Epithelial cell of esophagus (primary cell): Measurements from ENCODE around the gene SYT2.

ENCODE experiments used
- DNase-seq: peaks from one replicate; pipeline ENCODE4 v3.0.0; 2010; ENCODE audit warnings: low read depth
- H3K4me3 ChIP-seq: 2 replicates; pipeline ENCODE4 v1.5.1; 2011; ENCODE audit warnings: mild to moderate bottlenecking, low read length, control low read depth
- TF ChIP-seq, protein P1 (sequence below): IDR thresholded peaks from 2 replicates; pipeline ENCODE4 v1.5.1; 2011; ENCODE audit warnings: low read depth, mild to moderate bottlenecking, low read length, control low read depth, inconsistent platforms; ENCODE audit not compliant: insufficient read depth; ENCODE audit errors: missing control alignments

Gene SYT2

DNA sequence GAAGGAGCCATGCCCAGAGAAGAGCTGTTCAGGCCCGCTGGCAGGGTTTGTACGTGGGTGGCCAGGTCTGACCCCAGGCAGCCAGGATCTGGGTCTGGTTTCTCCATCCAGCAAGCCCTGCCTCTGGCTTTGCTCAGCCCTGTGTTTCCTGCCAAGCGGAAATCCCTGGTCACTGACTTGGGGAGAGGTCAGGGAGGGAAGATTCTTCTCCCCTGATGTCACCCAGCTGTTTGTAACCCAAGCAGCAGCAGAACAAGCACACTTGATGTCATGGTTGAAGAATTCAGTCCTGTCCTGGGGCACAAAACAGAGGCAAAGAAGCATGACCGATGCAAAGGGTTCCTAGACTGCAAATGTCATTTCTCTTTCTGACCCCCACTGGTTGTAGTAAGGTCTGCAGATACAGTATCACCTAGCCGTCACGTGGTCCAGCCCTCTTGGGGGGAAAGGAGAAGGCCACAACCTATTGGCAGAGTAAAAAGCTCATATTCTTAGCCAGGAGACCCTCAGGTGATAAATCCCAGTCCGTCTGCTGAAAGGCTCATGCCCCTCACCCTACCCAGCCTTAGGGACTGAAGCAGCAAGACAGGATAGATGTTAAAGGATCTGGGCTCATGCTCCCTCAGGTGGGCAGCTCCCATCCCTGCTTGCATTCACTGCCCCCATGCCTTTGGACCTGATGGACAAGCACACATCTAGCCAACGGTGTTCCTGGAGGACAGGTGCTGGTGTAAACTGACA, 120.9 kb downstream of the SYT2 start:
- H3K4me3 ChIP-seq = no peak overlapping the region
- TF ChIP-seq, protein P1, sequence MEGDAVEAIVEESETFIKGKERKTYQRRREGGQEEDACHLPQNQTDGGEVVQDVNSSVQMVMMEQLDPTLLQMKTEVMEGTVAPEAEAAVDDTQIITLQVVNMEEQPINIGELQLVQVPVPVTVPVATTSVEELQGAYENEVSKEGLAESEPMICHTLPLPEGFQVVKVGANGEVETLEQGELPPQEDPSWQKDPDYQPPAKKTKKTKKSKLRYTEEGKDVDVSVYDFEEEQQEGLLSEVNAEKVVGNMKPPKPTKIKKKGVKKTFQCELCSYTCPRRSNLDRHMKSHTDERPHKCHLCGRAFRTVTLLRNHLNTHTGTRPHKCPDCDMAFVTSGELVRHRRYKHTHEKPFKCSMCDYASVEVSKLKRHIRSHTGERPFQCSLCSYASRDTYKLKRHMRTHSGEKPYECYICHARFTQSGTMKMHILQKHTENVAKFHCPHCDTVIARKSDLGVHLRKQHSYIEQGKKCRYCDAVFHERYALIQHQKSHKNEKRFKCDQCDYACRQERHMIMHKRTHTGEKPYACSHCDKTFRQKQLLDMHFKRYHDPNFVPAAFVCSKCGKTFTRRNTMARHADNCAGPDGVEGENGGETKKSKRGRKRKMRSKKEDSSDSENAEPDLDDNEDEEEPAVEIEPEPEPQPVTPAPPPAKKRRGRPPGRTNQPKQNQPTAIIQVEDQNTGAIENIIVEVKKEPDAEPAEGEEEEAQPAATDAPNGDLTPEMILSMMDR = no peak
- peak; percentile 99 for DNase-seq

DNA sequence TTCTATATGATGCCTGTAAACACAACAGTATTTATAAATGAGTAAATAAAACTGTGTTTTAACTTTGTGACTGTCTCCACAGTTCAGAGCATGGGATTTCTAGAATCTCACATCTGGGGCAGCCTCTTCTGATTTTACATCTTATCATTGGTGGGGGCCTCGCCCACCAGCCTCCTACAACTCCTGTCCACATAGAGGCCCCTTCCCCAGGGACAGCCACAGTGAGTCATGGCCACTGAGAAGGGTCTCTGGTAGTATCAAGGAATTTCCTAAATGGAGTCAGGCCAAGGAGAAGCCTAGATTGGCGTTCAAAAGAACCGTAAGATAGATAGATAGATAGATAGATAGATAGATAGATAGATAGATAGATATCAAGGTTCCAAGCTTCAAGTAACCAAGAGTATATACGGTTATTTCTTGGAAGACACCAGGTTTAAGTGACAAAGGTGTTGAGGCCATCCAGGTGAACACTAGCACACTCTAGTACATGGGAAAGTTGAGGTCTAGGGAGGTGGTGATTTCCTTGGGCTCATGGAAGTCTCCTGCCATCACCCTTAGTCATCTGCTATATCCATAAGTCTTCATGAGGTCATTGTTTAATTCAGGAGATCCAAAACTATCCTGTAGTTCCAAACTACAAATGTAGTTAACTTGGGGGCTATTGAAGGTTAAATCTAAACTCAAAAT, 121.6 kb downstream of the SYT2 start:
- TF ChIP-seq, protein P1 = no peak
- DNase-seq = peak; percentile 81
- H3K4me3 ChIP-seq = no peak overlapping the region

GRCh38 chr1:202587859-202588485, 122.3 kb downstream of the SYT2 start:
- peak; percentile 35 for DNase-seq
- TF ChIP-seq, protein P1 = no peak
- H3K4me3 ChIP-seq = no peak overlapping the region

- TF ChIP-seq, protein P1 = no peak
- DNase-seq = no peak
- H3K4me3 ChIP-seq = no peak overlapping the region
These were observed 123.4 kb downstream of the SYT2 start for GRCh38 chr1:202586871-202587270.

- DNase-seq = peak; percentile 49
- H3K4me3 ChIP-seq = no peak overlapping the region
- TF ChIP-seq, protein P1 = no peak
These were observed 124.0 kb downstream of the SYT2 start for GRCh38 chr1:202586018-202586821.

GRCh38 chr1:202585590-202585933, 124.7 kb downstream of the SYT2 start:
- TF ChIP-seq, protein P1 = no peak
- no peak overlapping the region for H3K4me3 ChIP-seq
- no peak for DNase-seq
